GM12891 (cell line): ENCODE data around the gene SEC22C.

Experiments used
- DNase-seq: peaks from one replicate; pipeline ENCODE4 v3.0.0; 2011; ENCODE audit warnings: low spot score; ENCODE audit not compliant: insufficient read length
- FAIRE-seq: peaks from 2 replicates; lab custom pipeline; 2011; peaks lifted over from hg19 to GRCh38; lab: Jason Lieb, UNC
- PAX5 ChIP-seq: IDR thresholded peaks from 2 replicates; pipeline ENCODE4 v1.6.1; 2011; ENCODE audit warnings: low read length, moderate library complexity, mild to moderate bottlenecking; ENCODE audit not compliant: insufficient read depth, severe bottlenecking
- POLR2A ChIP-seq: IDR thresholded peaks from 2 replicates; pipeline ENCODE4 v1.6.1; 2011; ENCODE audit warnings: low read depth, low read length, control low read depth
- POLR2AphosphoS5 ChIP-seq: IDR thresholded peaks from 2 replicates; pipeline ENCODE4 v1.6.1; 2011; ENCODE audit warnings: low read depth, low read length, control low read depth
- POU2F2 ChIP-seq: IDR thresholded peaks from 2 replicates; pipeline ENCODE4 v1.6.1; 2011; ENCODE audit warnings: low read depth, mild to moderate bottlenecking, control low read depth, low read length, moderate library complexity
- SPI1 ChIP-seq: IDR thresholded peaks from 2 replicates; pipeline ENCODE4 v1.6.1; 2011; ENCODE audit warnings: low read depth, low read length, control low read depth
- TAF1 ChIP-seq: IDR thresholded peaks from 2 replicates; pipeline ENCODE4 v1.6.1; 2011; ENCODE audit warnings: low read depth, low read length, control low read depth

Gene SEC22C

GRCh38 chr3:42552830-42553229 lies 28.9 kb downstream of the SEC22C start:
- DNase-seq (no peak), FAIRE-seq (no peak)
- TF ChIP-seq SPI1: no peak
- no peak for TF ChIP-seq POLR2A
- TF ChIP-seq PAX5: no peak
- TF ChIP-seq POU2F2: no peak
- TF ChIP-seq POLR2AphosphoS5: no peak
- TF ChIP-seq TAF1: no peak

GRCh38 chr3:42550250-42550649 lies 31.5 kb downstream of the SEC22C start:
- FAIRE-seq (no peak), DNase-seq (no peak)
- TF ChIP-seq POLR2A (no peak), SPI1 (no peak), TAF1 (no peak), POLR2AphosphoS5 (no peak)

GRCh38 chr3:42549131-42549530 lies 32.6 kb downstream of the SEC22C start:
- DNase-seq (no peak), FAIRE-seq (no peak)
- TF ChIP-seq PAX5: no peak
- TF ChIP-seq POLR2AphosphoS5: peak; percentile 56; the same call in 1 of the 2 replicates

GRCh38 chr3:42547401-42547945 lies 34.3 kb downstream of the SEC22C start:
- TF ChIP-seq POLR2A: no peak
- no peak for TF ChIP-seq PAX5
- TF ChIP-seq POU2F2: no peak
- TF ChIP-seq POLR2AphosphoS5: no peak
- no peak for TF ChIP-seq TAF1
- no peak for TF ChIP-seq SPI1
- DNase-seq: peak; percentile 53
- FAIRE-seq: peak; percentile 76

- no peak for FAIRE-seq
- TF ChIP-seq TAF1 (no peak), POLR2A (no peak)
- no peak for DNase-seq
Measured at GRCh38 chr3:42546691-42547213, 35.0 kb downstream of the SEC22C start.

GRCh38 chr3:42545284-42545900 lies 36.4 kb downstream of the SEC22C start:
- DNase-seq (no peak), FAIRE-seq (no peak)
- TF ChIP-seq POLR2AphosphoS5: no peak
- TF ChIP-seq PAX5: no peak
- no peak for TF ChIP-seq POLR2A
- TF ChIP-seq SPI1: no peak
- no peak for TF ChIP-seq POU2F2
- TF ChIP-seq TAF1: no peak

GRCh38 chr3:42544492-42545283 lies 37.1 kb downstream of the SEC22C start:
- DNase-seq (no peak), FAIRE-seq (no peak)
- TF ChIP-seq SPI1 (no peak), POLR2A (no peak), PAX5 (no peak), TAF1 (no peak), POU2F2 (no peak), POLR2AphosphoS5 (no peak)

GRCh38 chr3:42541079-42541478 lies 40.7 kb downstream of the SEC22C start:
- DNase-seq (no peak), FAIRE-seq (no peak)
- TF ChIP-seq PAX5 (no peak), POLR2A (no peak), TAF1 (no peak), POU2F2 (no peak), SPI1 (no peak), POLR2AphosphoS5 (no peak)

GRCh38 chr3:42539871-42540714 lies 41.7 kb downstream of the SEC22C start:
- TF ChIP-seq TAF1: no peak
- no peak for TF ChIP-seq POU2F2
- TF ChIP-seq PAX5: no peak
- TF ChIP-seq POLR2AphosphoS5: no peak
- DNase-seq (peak; percentile 74), FAIRE-seq (no peak)

- no peak for DNase-seq
- no peak for TF ChIP-seq TAF1
- no peak for FAIRE-seq
Measured at GRCh38 chr3:42537350-42537749, 44.4 kb downstream of the SEC22C start.
